ENCODE data around the gene STUB1.

GRCh38 chr16:648781-649589, 31.2 kb upstream of the STUB1 start, which contains the start of gene WDR90:
- TF ChIP-seq CTCF (IDR thresholded peaks at IDR 0.05), result no peak
- peak; percentile 77 for TF ChIP-seq POLR2A (IDR thresholded peaks at IDR 0.05)

Data from right lobe of liver (tissue), 4 donors.